Activated T-helper 2 cell treated with anti-CD3 and anti-CD28 coated beads, Interferon-gamma antibody, Interleukin-2, Interleukin-4, amounts not matched to agents 10 μg/mL and 5 μg/mL and 100 μg/mL, durations not matched to agents 14 hours and 24 hours and 36 hours (primary cell): ENCODE data around the gene KRTAP10-10. TPM values are rescaled to one million over a fixed set of nuclear protein-coding genes. Genes with fewer than 3 reads are reported as not detected.
"Not testable (repeated sequence)": the region's sequence is repeated elsewhere in the genome, so short reads cannot be mapped to it uniquely, and the experiment has no call there.

Experiments used
- DNase-seq: peaks from one replicate; pipeline ENCODE4 v3.0.0; 2021; ENCODE audit warnings: low spot score
- H3K27ac Mint-ChIP-seq: one replicate; pipeline ENCODE4 v1.8.0; 2021; ENCODE audit warnings: mixed read lengths
- H3K27me3 Mint-ChIP-seq: one replicate; pipeline ENCODE4 v1.8.0; 2021; ENCODE audit warnings: low read depth, mixed read lengths
- H3K36me3 Mint-ChIP-seq: one replicate; pipeline ENCODE4 v1.8.0; 2021; ENCODE audit warnings: low read depth, mixed read lengths
- H3K4me1 Mint-ChIP-seq: one replicate; pipeline ENCODE4 v1.8.0; 2021; ENCODE audit warnings: low read depth, mixed read lengths
- H3K4me3 Mint-ChIP-seq: one replicate; pipeline ENCODE4 v1.8.0; 2021; ENCODE audit warnings: low read depth, mild to moderate bottlenecking, moderate library complexity, mixed read lengths
- H3K9me3 Mint-ChIP-seq: one replicate; pipeline ENCODE4 v1.8.0; 2021; ENCODE audit warnings: mixed read lengths
- intact Hi-C: fragments of 100-400 bp; cut with micrococcal nuclease; formaldehyde crosslinking; loops from one replicate; pipeline ENCODE4 v1.15.1; 2023
- total RNA-seq: library from RNA; stranded (reverse); gene quantifications from 2 replicates; pipeline ENCODE4 v1.2.3, GENCODE V29; 2022

Gene KRTAP10-10
- not detected in 2 replicates for total RNA-seq

GRCh38 chr21:44637018-44637850, at the start of gene KRTAP10-10:
KRTAP10-10 (plus strand) TSS chr21:44637356; CDS start chr21:44637418, 62 bp downstream.
- Mint-ChIP-seq H3K4me3 (no peak within 1 kb of the TSS), H3K27me3 (peaks cover 2% of the 10 kb centered on the region), H3K27ac (no peak within 1 kb of the TSS), H3K36me3 (no peaks in the 10 kb centered on the region), H3K4me1 (no peaks in the 10 kb centered on the region), H3K9me3 (peaks cover 31% of the 10 kb centered on the region)
- intact Hi-C loops: no loop called here
- no peak for DNase-seq

DNA sequence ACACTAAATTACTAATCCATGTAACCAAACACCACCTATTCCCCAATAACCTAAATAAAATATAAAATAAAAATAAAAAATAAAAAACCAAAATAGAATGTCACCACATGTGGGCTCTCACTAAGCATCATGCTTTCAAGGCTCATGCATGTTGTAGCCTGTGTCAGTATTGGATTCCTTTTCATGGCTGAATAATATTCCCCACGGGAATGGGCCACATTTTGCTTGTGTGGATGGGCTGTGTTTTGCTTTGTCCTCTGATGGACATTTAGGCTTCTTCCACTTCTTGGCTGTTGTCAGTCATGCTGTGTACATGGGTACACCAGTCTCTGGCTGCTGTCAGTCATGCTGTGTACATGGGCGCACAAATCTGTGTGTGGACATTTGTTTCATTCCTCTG, 48.1 kb upstream of the KRTAP10-10 start:
- Mint-ChIP-seq H3K36me3 (no peaks in the 10 kb centered on the region), H3K27ac (no peak overlapping the region), H3K9me3 (no peaks in the 10 kb centered on the region), H3K4me3 (no peak overlapping the region), H3K4me1 (peaks cover 2% of the 10 kb centered on the region), H3K27me3 (peaks cover 17% of the 10 kb centered on the region)
- intact Hi-C loops: no loop called here
- no peak for DNase-seq

GRCh38 chr21:44589586-44590305, 47.4 kb upstream of the KRTAP10-10 start:
- intact Hi-C loops: no loop called here
- Mint-ChIP-seq H3K27ac (no peak overlapping the region), H3K4me3 (no peak overlapping the region), H3K36me3 (no peaks in the 10 kb centered on the region), H3K27me3 (peaks cover 16% of the 10 kb centered on the region), H3K9me3 (no peaks in the 10 kb centered on the region), H3K4me1 (no peaks in the 10 kb centered on the region)
- DNase-seq: no peak

- Mint-ChIP-seq H3K9me3 (no peaks in the 10 kb centered on the region), H3K27ac (no peak overlapping the region), H3K4me1 (no peaks in the 10 kb centered on the region), H3K27me3 (peaks cover 14% of the 10 kb centered on the region), H3K4me3 (no peak overlapping the region), H3K36me3 (no peaks in the 10 kb centered on the region)
- intact Hi-C loops: no loop called here
- no peak for DNase-seq
These were observed 46.8 kb upstream of the KRTAP10-10 start for GRCh38 chr21:44590311-44590721.

GRCh38 chr21:44590897-44591800, 46.0 kb upstream of the KRTAP10-10 start:
- H3K27me3 Mint-ChIP-seq, H3K9me3 Mint-ChIP-seq, intact Hi-C loops: not testable (repeated sequence)

DNA sequence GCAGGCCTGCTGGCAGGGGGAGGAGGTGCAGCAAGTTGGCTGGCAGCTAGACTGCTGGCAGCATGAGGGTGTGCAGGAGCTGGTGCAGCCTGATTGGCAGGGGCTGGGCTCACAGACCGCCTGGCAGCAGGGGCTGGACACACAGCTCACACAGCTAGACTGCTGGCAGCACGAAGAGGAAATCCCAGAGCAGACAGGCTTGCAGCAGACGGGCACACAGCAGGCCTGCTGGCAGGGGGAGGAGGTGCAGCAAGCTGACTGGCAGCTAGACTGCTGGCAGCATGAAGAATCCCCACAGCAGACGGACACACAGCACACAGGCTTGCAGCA, 45.4 kb upstream of the KRTAP10-10 start:
- H3K27me3 Mint-ChIP-seq, H3K36me3 Mint-ChIP-seq, H3K4me1 Mint-ChIP-seq, DNase-seq, intact Hi-C loops, H3K27ac Mint-ChIP-seq, H3K4me3 Mint-ChIP-seq, H3K9me3 Mint-ChIP-seq: not testable (repeated sequence)

More at GRCh38 chr21:44590897-44591800, 46.0 kb upstream of the KRTAP10-10 start:
- not testable (repeated sequence) for H3K4me3 Mint-ChIP-seq, H3K27ac Mint-ChIP-seq, H3K36me3 Mint-ChIP-seq, H3K4me1 Mint-ChIP-seq, DNase-seq

- peaks cover 5% of the 10 kb centered on the region for H3K27me3 Mint-ChIP-seq
- H3K27ac Mint-ChIP-seq: no peak within 1 kb of the TSS
- H3K4me1 Mint-ChIP-seq: no peaks in the 10 kb centered on the region
- DNase-seq: no peak
- no peaks in the 10 kb centered on the region for H3K36me3 Mint-ChIP-seq
- intact Hi-C loops: no loop called here
- no peaks in the 10 kb centered on the region for H3K9me3 Mint-ChIP-seq
- no peak within 1 kb of the TSS for H3K4me3 Mint-ChIP-seq
These were observed 44.5 kb upstream of the KRTAP10-10 start, which contains the start of gene KRTAP10-6 for GRCh38 chr21:44592446-44593311. KRTAP10-6 (minus strand) TSS chr21:44592505; CDS start chr21:44592484, 21 bp downstream.

DNA sequence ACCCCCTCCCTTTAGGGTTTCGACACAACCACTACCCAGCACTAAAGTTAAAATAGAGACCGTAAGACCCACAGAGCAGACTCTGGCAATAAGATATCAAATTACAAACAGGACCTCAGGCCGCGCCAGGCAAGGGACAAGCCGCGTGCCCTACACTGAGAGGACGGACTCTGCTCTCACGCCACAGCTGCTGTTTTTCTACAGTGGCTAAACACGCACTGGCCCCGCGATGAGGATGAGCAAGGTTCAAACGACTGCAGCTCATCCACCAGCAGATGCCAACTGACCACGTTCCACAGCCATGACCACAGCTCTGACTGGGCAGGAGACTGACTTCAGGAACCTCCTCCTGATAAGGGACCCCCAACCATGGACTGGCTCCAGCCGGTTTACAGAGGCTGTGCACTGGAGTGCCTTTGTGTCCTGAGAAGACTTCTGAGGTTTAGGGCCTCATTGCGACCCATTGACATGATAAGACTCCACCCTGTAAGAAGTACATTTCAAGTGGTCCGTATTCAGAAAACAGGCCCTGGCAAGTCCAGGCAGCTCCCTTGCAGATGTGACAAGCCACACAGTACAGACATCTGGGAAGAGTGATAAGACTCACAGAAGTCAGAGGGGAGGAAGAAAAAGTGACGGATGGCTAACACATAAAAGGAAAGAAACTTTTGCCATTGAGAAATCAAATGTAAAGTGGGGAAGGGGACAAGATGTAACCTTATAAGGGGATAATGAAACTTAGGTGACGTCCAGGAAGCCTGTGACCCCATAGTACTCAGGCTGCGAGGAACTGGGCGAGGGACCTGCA, 43.4 kb upstream of the KRTAP10-10 start:
- no peaks in the 10 kb centered on the region for H3K36me3 Mint-ChIP-seq
- peaks cover 2% of the 10 kb centered on the region for H3K27me3 Mint-ChIP-seq
- H3K27ac Mint-ChIP-seq: no peak overlapping the region
- intact Hi-C loops: no loop called here
- H3K4me3 Mint-ChIP-seq: no peak overlapping the region
- DNase-seq: no peak
- no peaks in the 10 kb centered on the region for H3K9me3 Mint-ChIP-seq
- H3K4me1 Mint-ChIP-seq: no peaks in the 10 kb centered on the region

DNA sequence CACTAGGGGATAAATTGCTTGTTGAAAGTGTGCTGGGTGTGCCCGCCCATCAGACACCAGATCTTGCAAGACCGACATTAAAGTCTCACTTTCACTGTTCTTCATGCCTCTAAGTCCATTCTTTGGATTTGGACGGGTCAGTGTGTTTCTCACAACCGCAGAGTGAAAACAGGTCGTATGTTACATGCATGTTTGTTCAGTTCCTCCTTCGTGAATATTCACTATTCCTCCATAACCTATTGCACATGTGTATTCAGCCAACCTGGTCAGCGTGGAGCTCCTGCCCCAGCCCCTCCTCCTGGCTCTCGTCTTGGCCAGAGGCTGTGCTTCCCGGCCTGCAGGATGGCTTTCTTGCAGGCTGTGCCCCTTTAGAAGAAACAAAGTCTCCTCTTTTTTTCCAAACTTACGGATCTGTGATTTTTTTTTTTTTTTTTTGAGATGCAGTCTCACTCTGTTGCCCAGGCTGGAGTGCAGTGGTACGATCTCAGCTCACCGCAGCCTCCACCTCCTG, 42.7 kb upstream of the KRTAP10-10 start:
- Mint-ChIP-seq H3K27me3 (peaks cover 2% of the 10 kb centered on the region), H3K36me3 (no peaks in the 10 kb centered on the region), H3K4me3 (no peak overlapping the region), H3K9me3 (no peaks in the 10 kb centered on the region), H3K4me1 (no peaks in the 10 kb centered on the region), H3K27ac (no peak overlapping the region)
- DNase-seq: no peak
- intact Hi-C loops: no loop called here

- no peak for DNase-seq
- H3K27ac Mint-ChIP-seq: no peak overlapping the region
- no peak overlapping the region for H3K4me3 Mint-ChIP-seq
- H3K4me1 Mint-ChIP-seq: no peaks in the 10 kb centered on the region
- intact Hi-C loops: no loop called here
- no peaks in the 10 kb centered on the region for H3K9me3 Mint-ChIP-seq
- H3K27me3 Mint-ChIP-seq: peaks cover 2% of the 10 kb centered on the region
- H3K36me3 Mint-ChIP-seq: no peaks in the 10 kb centered on the region
These were observed 41.6 kb upstream of the KRTAP10-10 start for GRCh38 chr21:44595524-44595923.

DNA sequence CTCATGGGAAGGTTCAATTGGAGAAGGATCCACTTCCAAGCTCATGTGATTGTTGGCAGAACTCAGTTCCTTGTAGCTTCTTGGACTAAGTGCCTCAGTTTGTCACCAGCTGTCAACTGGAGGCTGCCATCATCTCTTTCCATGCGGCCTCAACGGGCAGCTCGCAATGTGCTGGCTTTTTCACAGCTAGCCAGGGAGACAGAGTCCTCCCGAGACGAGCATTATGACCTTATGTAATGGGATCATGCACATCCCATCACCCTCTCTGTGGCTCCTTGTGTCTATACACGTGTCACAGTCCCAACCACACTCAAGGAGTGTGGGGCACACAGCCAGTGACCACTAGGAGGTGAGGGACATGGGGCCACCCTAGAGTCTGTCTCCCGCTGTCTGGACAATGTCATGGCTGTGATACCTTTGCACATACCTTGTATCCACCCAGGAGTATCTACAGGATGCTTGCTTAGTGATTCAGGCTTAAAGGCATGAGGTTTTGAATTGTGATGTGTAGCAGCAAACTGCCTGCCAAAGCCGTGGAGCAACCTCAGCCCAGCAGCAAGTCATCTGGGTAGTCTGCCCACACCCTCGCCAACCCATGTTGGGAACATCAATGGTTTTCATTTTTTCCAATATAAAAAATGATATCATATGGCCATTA, 41.0 kb upstream of the KRTAP10-10 start:
- no peaks in the 10 kb centered on the region for H3K4me1 Mint-ChIP-seq
- H3K27me3 Mint-ChIP-seq: peaks cover 2% of the 10 kb centered on the region
- intact Hi-C loops: no loop called here
- H3K36me3 Mint-ChIP-seq: no peaks in the 10 kb centered on the region
- H3K9me3 Mint-ChIP-seq: no peaks in the 10 kb centered on the region
- no peak overlapping the region for H3K27ac Mint-ChIP-seq
- H3K4me3 Mint-ChIP-seq: no peak overlapping the region
- DNase-seq: no peak
